Body of pancreas (tissue), 4 donors: ENCODE results near the gene CHCHD1. TPM values are rescaled to one million over a fixed set of nuclear protein-coding genes. Genes with fewer than 3 reads are reported as not detected.

ENCODE experiments used
- ATAC-seq: fragments of 150-250 bp; one replicate; pipeline ENCODE4 v1.9.1; 2016
- DNase-seq, 4 donors: peaks; one replicate each; pipeline ENCODE4 v3.0.0-alpha.2; 2019
- H3K27ac ChIP-seq, 4 donors: fragments of 200-600 bp; sonication (generic); 1 replicate in 3 of 4; 2 replicates in 1 of 4; pipeline versions ENCODE4 v1.5.1 to v1.6.1; 2016 to 2019; ENCODE audit warnings: mild to moderate bottlenecking in 1 of 4, mixed read lengths in 1 of 4, moderate library complexity in 1 of 4
- H3K27me3 ChIP-seq, 2 donors: fragments of 200-600 bp; sonication (generic); one replicate each; pipeline ENCODE4 v1.6.0; 2016; ENCODE audit warnings: mild to moderate bottlenecking in 1 of 2
- H3K36me3 ChIP-seq, 2 donors: fragments of 200-600 bp; sonication (generic); replicated peaks in 1 of 2; 2 replicates each; pipeline ENCODE4 v1.5.1; 2016; ENCODE audit warnings: low read depth in 2 of 2; ENCODE audit not compliant: insufficient read depth in 1 of 2
- H3K4me1 ChIP-seq: fragments of 200-600 bp; sonication (generic); one replicate; pipeline ENCODE4 v1.6.0; 2016
- H3K4me3 ChIP-seq, 2 donors: fragments of 200-600 bp; sonication (generic); 1 replicate in 1 of 2; 2 replicates in 1 of 2; pipeline ENCODE4 v1.5.1; 2016 to 2019
- H3K9me3 ChIP-seq, 3 donors: fragments of 200-600 bp; sonication (generic); 1 replicate in 2 of 3; 2 replicates in 1 of 3; pipeline ENCODE4 v1.5.1; 2016
- CTCF ChIP-seq, 7 experiments: fragments of 450-650 bp in 4 of 7; fragments of 200-600 bp in 3 of 7; sonication (generic) in 3 of 7; IDR thresholded peaks; one replicate each; pipeline ENCODE4 v1.5.1; 2016 to 2019; ENCODE audit warnings: antibody characterized with exemption in 7 of 7
- POLR2A ChIP-seq, 3 donors: fragments of 450-650 bp; IDR thresholded peaks; one replicate each; pipeline ENCODE4 v1.6.1; 2016; ENCODE audit warnings: antibody characterized with exemption in 3 of 3, mild to moderate bottlenecking in 2 of 3
- WGBS, 2 donors: methylation state at CpG; one replicate each; pipeline ENCODE4 v1.1.5; 2017; 5-methylcytosine and 5-hydroxymethylcytosine counted together
- intact Hi-C: fragments of 100-400 bp; cut with DNase I; formaldehyde crosslinking; loops from one replicate; pipeline ENCODE4 v1.15.1; 2023
- total RNA-seq, 2 donors: library from RNA; depleted of rRNA; stranded (reverse); fragments of >200 nt; gene quantifications; one replicate each; pipeline ENCODE4 v1.1.0, GENCODE V29; 2016

Gene CHCHD1
- total RNA-seq, 2 donors from 2014 or later = 9.3 to 15.8 TPM

- peak overlapping the region; percentile 64 to 72 for H3K4me3 ChIP-seq
- H3K36me3 ChIP-seq = peaks cover 0 to 9% of the 10 kb centered on the region in 2 donors
- intact Hi-C loops = no loop called here
- TF ChIP-seq CTCF (IDR thresholded peaks at IDR 0.05) = no peak
- no peak for TF ChIP-seq POLR2A (IDR thresholded peaks at IDR 0.05)
- H3K9me3 ChIP-seq = no peaks in the 10 kb centered on the region
- ATAC-seq (peak; percentile 8), DNase-seq (peak; percentile 43 to 66 (median 62))
- no peaks in the 10 kb centered on the region for H3K27me3 ChIP-seq
- peaks cover 44% of the 10 kb centered on the region for H3K4me1 ChIP-seq
- H3K27ac ChIP-seq = peak overlapping the region; percentile 75 to 96 (median 92)
- 0% methylated on average over 4 to 10 of the region's 10 CpGs for WGBS, 2 donors
Observed at GRCh38 chr10:73744664-73744975, 37.2 kb upstream of the CHCHD1 start.

- ATAC-seq (no peak), DNase-seq (no peak)
- H3K27me3 ChIP-seq = no peaks in the 10 kb centered on the region
- TF ChIP-seq POLR2A (IDR thresholded peaks at IDR 0.05) = no peak
- intact Hi-C loops = no loop called here
- H3K4me1 ChIP-seq = peaks cover 54% of the 10 kb centered on the region
- peaks cover 0 to 20% of the 10 kb centered on the region in 2 donors for H3K36me3 ChIP-seq
- H3K27ac ChIP-seq = no peak overlapping the region
- no peaks in the 10 kb centered on the region for H3K9me3 ChIP-seq
- no peak overlapping the region for H3K4me3 ChIP-seq
- 74 to 86% methylated on average over 2 of the region's 2 CpGs for WGBS, 2 donors
Observed at GRCh38 chr10:73746721-73747120, 35.1 kb upstream of the CHCHD1 start.

GRCh38 chr10:73750819-73751218 is 31.0 kb upstream of the CHCHD1 start:
- H3K36me3 ChIP-seq = peaks cover 0 to 37% of the 10 kb centered on the region in 2 donors
- TF ChIP-seq POLR2A (IDR thresholded peaks at IDR 0.05) (no peak), CTCF (IDR thresholded peaks at IDR 0.05) (no peak)
- no peak for ATAC-seq
- H3K27me3 ChIP-seq = no peaks in the 10 kb centered on the region
- 62 to 88% methylated on average over 1 of the region's 1 CpG for WGBS, 2 donors
- no peak overlapping the region for H3K4me3 ChIP-seq
- intact Hi-C loops = no loop called here
- H3K4me1 ChIP-seq = peaks cover 27% of the 10 kb centered on the region
- H3K27ac ChIP-seq = no peak overlapping the region
- H3K9me3 ChIP-seq = no peaks in the 10 kb centered on the region
- no peak for DNase-seq

GRCh38 chr10:73756183-73756582 is 25.7 kb upstream of the CHCHD1 start:
- Histone ChIP-seq H3K36me3 (peaks cover 12 to 32% of the 10 kb centered on the region in 2 donors), H3K4me1 (no peaks in the 10 kb centered on the region), H3K4me3 (no peak overlapping the region), H3K27me3 (no peaks in the 10 kb centered on the region), H3K27ac (no peak overlapping the region), H3K9me3 (no peaks in the 10 kb centered on the region)
- 25 to 35% methylated on average over 1 of the region's 1 CpG for WGBS, 2 donors
- intact Hi-C loops = no loop called here
- ATAC-seq = no peak
- no peak for TF ChIP-seq CTCF (IDR thresholded peaks at IDR 0.05)
- TF ChIP-seq POLR2A (IDR thresholded peaks at IDR 0.05) = no peak
- no peak for DNase-seq

GRCh38 chr10:73758704-73759511 is 22.9 kb upstream of the CHCHD1 start:
- ATAC-seq = no peak
- TF ChIP-seq POLR2A (IDR thresholded peaks at IDR 0.05) = no peak
- TF ChIP-seq CTCF (IDR thresholded peaks at IDR 0.05) = no peak

More at GRCh38 chr10:73758704-73759511, 22.9 kb upstream of the CHCHD1 start:
- Histone ChIP-seq H3K27me3 (no peaks in the 10 kb centered on the region), H3K4me3 (no peak overlapping the region), H3K36me3 (peaks cover 12 to 36% of the 10 kb centered on the region in 2 donors), H3K4me1 (no peaks in the 10 kb centered on the region), H3K27ac (no peak overlapping the region), H3K9me3 (no peaks in the 10 kb centered on the region)
- 88 to 92% methylated on average over 9 of the region's 9 CpGs for WGBS, 2 donors
- intact Hi-C loops = no loop called here
- DNase-seq = no peak
